IMR-90 (cell line): Measurements from ENCODE around the gene WWC2. TPM values are rescaled to one million over a fixed set of nuclear protein-coding genes. Genes with fewer than 3 reads are reported as not detected.

ENCODE experiments used
- ATAC-seq: fragments of 200-7000 bp; cut with Tn5 transposase; 2 replicates; pipeline ENCODE4 v1.9.1; 2020; ENCODE audit warnings: low read depth, mild to moderate bottlenecking, moderate library complexity
- BruUV-seq: library from RNA; stranded (reverse); fragments of 400-500 nt; replicated peaks from 2 replicates; lab custom pipeline; 2021; lab: Mats Ljungman, UMichigan
- CTCF ChIA-PET: fragments of 300-600 bp; formaldehyde crosslinking; extraction: SDS; loops from one replicate; lab custom pipeline; 2021; ENCODE audit warnings: antibody characterized with exemption; lab: Yijun Ruan, JAX
- POLR2A ChIA-PET: fragments of 300-600 bp; sonication (Branson Sonifier 250); formaldehyde crosslinking; loops from one replicate; lab custom pipeline; 2022; ENCODE audit warnings: antibody characterized with exemption; ENCODE audit not compliant: unreplicated experiment; lab: Charles Lee
- DNase-seq: peaks from one replicate; pipeline ENCODE4 v3.0.0; 2013
- H2AFZ ChIP-seq: replicated peaks from 2 replicates; pipeline ENCODE3; 2013; ENCODE audit warnings: low read length, mild to moderate bottlenecking; ENCODE audit not compliant: poor library complexity
- H2AK5ac ChIP-seq: 2 replicates; pipeline ENCODE4 v1.6.1; 2013; ENCODE audit warnings: low read depth, low read length, inconsistent platforms
- H2AK9ac ChIP-seq: replicated peaks from 2 replicates; pipeline ENCODE3; 2013; ENCODE audit warnings: mild to moderate bottlenecking, low read depth, low read length, moderate library complexity; ENCODE audit not compliant: poor library complexity
- H2BK120ac ChIP-seq: 2 replicates; pipeline ENCODE4 v1.6.1; 2013; ENCODE audit warnings: low read depth, low read length, inconsistent platforms
- H2BK15ac ChIP-seq: 3 replicates; pipeline ENCODE4 v1.6.1; 2013; ENCODE audit warnings: low read depth, low read length, inconsistent platforms
- H2BK20ac ChIP-seq: 2 replicates; pipeline ENCODE4 v1.6.1; 2013; ENCODE audit warnings: low read depth, mild to moderate bottlenecking, inconsistent platforms, low read length, moderate library complexity
- H2BK5ac ChIP-seq: 2 replicates; pipeline ENCODE4 v1.6.1; 2013; ENCODE audit warnings: mild to moderate bottlenecking, low read depth, low read length, inconsistent platforms; ENCODE audit not compliant: poor library complexity, severe bottlenecking
- H3K14ac ChIP-seq: replicated peaks from 2 replicates; pipeline ENCODE4 v1.6.1; 2013; ENCODE audit warnings: low read depth, low read length, inconsistent platforms
- H3K18ac ChIP-seq: 2 replicates; pipeline ENCODE4 v1.6.1; 2013; ENCODE audit warnings: low read depth, low read length, control low read depth
- H3K23ac ChIP-seq: 2 replicates; pipeline ENCODE4 v1.6.1; 2013; ENCODE audit warnings: low read depth, low read length, inconsistent platforms
- H3K27ac ChIP-seq: 2 replicates; pipeline ENCODE4 v1.5.1; 2013; ENCODE audit warnings: mild to moderate bottlenecking, control low read depth, low read length; ENCODE audit not compliant: insufficient read depth
- H3K27me3 ChIP-seq: 2 replicates; pipeline ENCODE4 v1.6.1; 2013; ENCODE audit warnings: low read length; ENCODE audit not compliant: control insufficient read depth, insufficient read depth
- H3K36me3 ChIP-seq: 2 replicates; pipeline ENCODE4 v1.6.1; 2013; ENCODE audit warnings: low read length, mixed read lengths; ENCODE audit not compliant: control insufficient read depth, insufficient read depth
- H3K4ac ChIP-seq: 2 replicates; pipeline ENCODE4 v1.6.1; 2013; ENCODE audit warnings: low read depth, low read length, inconsistent platforms
- H3K4me1 ChIP-seq: 2 replicates; pipeline ENCODE4 v1.6.1; 2013; ENCODE audit warnings: low read length, mixed read lengths; ENCODE audit not compliant: control insufficient read depth, insufficient read depth
- H3K4me2 ChIP-seq: 2 replicates; pipeline ENCODE4 v1.6.1; 2013; ENCODE audit warnings: low read depth, mild to moderate bottlenecking, control low read depth, low read length, moderate library complexity
- H3K4me3 ChIP-seq: 2 replicates; pipeline ENCODE4 v1.5.1; 2013; ENCODE audit warnings: low read depth, mild to moderate bottlenecking, control low read depth, low read length, moderate library complexity; ENCODE audit not compliant: insufficient read depth
- H3K56ac ChIP-seq: 2 replicates; pipeline ENCODE4 v1.6.1; 2013; ENCODE audit warnings: low read length, inconsistent platforms; ENCODE audit not compliant: insufficient read depth; ENCODE audit errors: extremely low read depth
- H3K79me1 ChIP-seq, 2 experiments: 2 replicates each; pipeline ENCODE4 v1.6.1; 2013; ENCODE audit warnings: low read length in 2 of 2, inconsistent platforms in 1 of 2, low read depth in 1 of 2
- H3K9ac ChIP-seq: 2 replicates; pipeline ENCODE4 v1.6.1; 2013; ENCODE audit warnings: low read depth, low read length, control low read depth
- H3K9me1 ChIP-seq: 2 replicates; pipeline ENCODE4 v1.6.1; 2013; ENCODE audit warnings: low read length, inconsistent platforms; ENCODE audit not compliant: insufficient read depth
- H3K9me3 ChIP-seq: 2 replicates; pipeline ENCODE4 v1.6.1; 2013; ENCODE audit warnings: low read length; ENCODE audit not compliant: control insufficient read depth, insufficient read depth
- H4K20me1 ChIP-seq: 2 replicates; pipeline ENCODE4 v1.6.1; 2013; ENCODE audit warnings: low read length, inconsistent platforms; ENCODE audit not compliant: insufficient read depth
- H4K5ac ChIP-seq: 2 replicates; pipeline ENCODE4 v1.6.1; 2013; ENCODE audit warnings: mild to moderate bottlenecking, low read depth, low read length, control low read depth
- H4K8ac ChIP-seq, 2 experiments: 2 replicates each; pipeline ENCODE4 v1.6.1; 2013; ENCODE audit warnings: low read depth in 2 of 2, low read length in 2 of 2, control low read depth in 1 of 2, inconsistent platforms in 1 of 2
- H4K91ac ChIP-seq: 2 replicates; pipeline ENCODE4 v1.6.1; 2013; ENCODE audit warnings: low read depth, low read length, inconsistent platforms; ENCODE audit not compliant: insufficient read depth
- CEBPB ChIP-seq: IDR thresholded peaks from 2 replicates; pipeline ENCODE4 v1.6.1; 2012; ENCODE audit warnings: low read depth, low read length, improper control_type of control experiment
- FOS ChIP-seq: fragments of 150-350 bp; IDR thresholded peaks from 2 replicates; pipeline ENCODE4 v1.6.1; 2016; ENCODE audit warnings: low read depth, low read length
- MAZ ChIP-seq: IDR thresholded peaks from 2 replicates; pipeline ENCODE4 v1.6.1; 2012; ENCODE audit warnings: low read depth, mild to moderate bottlenecking, low read length, improper control_type of control experiment, moderate library complexity, borderline replicate concordance
- POLR2A ChIP-seq: IDR thresholded peaks from 2 replicates; pipeline ENCODE4 v1.6.1; 2012; ENCODE audit warnings: mild to moderate bottlenecking, low read depth, low read length
- RCOR1 ChIP-seq: IDR thresholded peaks from 2 replicates; pipeline ENCODE4 v1.6.1; 2012; ENCODE audit warnings: mild to moderate bottlenecking, low read length, improper control_type of control experiment; ENCODE audit not compliant: insufficient replicate concordance
- WGBS, 2 experiments: methylation state at CpG; one replicate each; pipeline versions ENCODE4 v1.1.5 to v1.1.7; 2013; ENCODE audit warnings: missing lambda C conversion rate in 2 of 2; ENCODE audit not compliant: insufficient read length in 1 of 2; ENCODE audit errors: extremely low coverage in 2 of 2; 5-methylcytosine and 5-hydroxymethylcytosine counted together
- dilution Hi-C: fragments of 300-500 bp; cut with HindIII; formaldehyde crosslinking; loops from one replicate; pipeline ENCODE4 v1.14.3; 2018; ENCODE audit warnings: low sequenced_read_pairs; ENCODE audit not compliant: unreplicated experiment
- in situ Hi-C: fragments of 300-500 bp; cut with MboI; formaldehyde crosslinking; loops from 3 replicates; pipeline ENCODE4 v1.14.3; 2019; ENCODE audit warnings: low sequenced_read_pairs, inconsistent platforms, mixed read lengths
- intact Hi-C: fragments of 100-400 bp; cut with micrococcal nuclease; formaldehyde crosslinking; loops from 2 replicates; pipeline ENCODE4 v1.10.0; 2022
- polyA plus RNA-seq, 3 experiments: library from polyadenylated mRNA; depleted of rRNA; stranded (reverse); fragments of >200 nt; gene quantifications; 2 replicates each; pipeline ENCODE4 v1.2.3, GENCODE V29; 2012; ENCODE audit warnings: low replicate concordance in 1 of 3
- total RNA-seq: library from RNA; depleted of rRNA; stranded (reverse); fragments of >200 nt; gene quantifications from 2 replicates; pipeline ENCODE4 v1.2.3, GENCODE V29; 2012
- TF ChIP-seq, protein P1 (sequence below): fragments of 150-350 bp; IDR thresholded peaks from 2 replicates; pipeline ENCODE4 v1.6.1; 2017; ENCODE audit warnings: mild to moderate bottlenecking, antibody characterized with exemption, low read length, low read depth
- TF ChIP-seq, protein P2 (sequence below): fragments of 150-350 bp; IDR thresholded peaks from 2 replicates; pipeline ENCODE4 v1.6.1; 2016; ENCODE audit warnings: low read depth, mild to moderate bottlenecking, low read length, moderate library complexity, borderline replicate concordance
- TF ChIP-seq, protein P3 (sequence below): conservative IDR thresholded peaks from 2 replicates; pipeline ENCODE4 v1.5.1; 2012; ENCODE audit warnings: mild to moderate bottlenecking, low read depth, low read length, improper control_type of control experiment

Gene WWC2
- total and polyA plus RNA-seq, 2 of the 4 experiments (the other 2 are of a cell fraction) = 26.6 to 27.4 TPM

DNA sequence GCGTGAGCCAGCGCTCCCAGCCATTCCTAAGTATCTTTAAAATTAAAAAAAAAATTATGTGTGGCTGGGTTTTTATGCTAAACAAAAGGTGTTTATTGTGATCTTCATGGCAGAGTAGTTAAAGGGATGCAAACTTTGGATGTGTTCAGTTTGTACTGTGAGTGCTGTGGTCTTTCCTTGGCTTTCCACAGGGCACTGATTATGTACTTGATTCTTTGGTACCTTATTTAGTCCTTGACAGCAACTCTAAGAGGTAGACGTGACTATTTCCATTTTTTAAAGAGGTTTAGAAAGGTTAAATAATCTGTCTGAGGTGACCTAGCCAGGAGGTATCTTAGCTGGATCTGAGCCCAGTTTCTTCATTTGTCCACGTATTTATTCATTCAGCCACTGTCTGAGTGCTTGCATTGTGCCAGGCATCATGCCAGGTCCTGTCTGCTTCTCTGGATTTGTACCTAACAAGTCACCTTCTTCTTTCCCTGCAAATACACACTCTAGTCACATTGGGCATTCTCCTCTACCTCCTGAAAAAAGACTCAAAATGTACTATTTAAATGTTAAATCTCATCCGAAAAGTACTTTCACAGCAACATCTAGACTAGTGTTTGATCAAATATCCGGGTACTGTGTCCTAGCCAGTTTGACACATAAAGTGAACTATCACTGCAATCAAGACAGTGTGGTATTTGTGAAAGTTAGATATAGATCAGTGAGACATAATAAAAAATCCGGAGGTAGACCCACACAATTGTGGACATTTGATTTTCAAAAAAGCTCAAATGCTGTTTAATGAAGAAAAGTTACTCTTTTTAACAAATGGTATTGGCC is 31.5 kb downstream of the WWC2 start:
- TF ChIP-seq POLR2A = no peak
- TF ChIP-seq, protein P1, sequence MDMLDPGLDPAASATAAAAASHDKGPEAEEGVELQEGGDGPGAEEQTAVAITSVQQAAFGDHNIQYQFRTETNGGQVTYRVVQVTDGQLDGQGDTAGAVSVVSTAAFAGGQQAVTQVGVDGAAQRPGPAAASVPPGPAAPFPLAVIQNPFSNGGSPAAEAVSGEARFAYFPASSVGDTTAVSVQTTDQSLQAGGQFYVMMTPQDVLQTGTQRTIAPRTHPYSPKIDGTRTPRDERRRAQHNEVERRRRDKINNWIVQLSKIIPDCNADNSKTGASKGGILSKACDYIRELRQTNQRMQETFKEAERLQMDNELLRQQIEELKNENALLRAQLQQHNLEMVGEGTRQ = no peak
- TF ChIP-seq RCOR1 = no peak
- TF ChIP-seq, protein P2, sequence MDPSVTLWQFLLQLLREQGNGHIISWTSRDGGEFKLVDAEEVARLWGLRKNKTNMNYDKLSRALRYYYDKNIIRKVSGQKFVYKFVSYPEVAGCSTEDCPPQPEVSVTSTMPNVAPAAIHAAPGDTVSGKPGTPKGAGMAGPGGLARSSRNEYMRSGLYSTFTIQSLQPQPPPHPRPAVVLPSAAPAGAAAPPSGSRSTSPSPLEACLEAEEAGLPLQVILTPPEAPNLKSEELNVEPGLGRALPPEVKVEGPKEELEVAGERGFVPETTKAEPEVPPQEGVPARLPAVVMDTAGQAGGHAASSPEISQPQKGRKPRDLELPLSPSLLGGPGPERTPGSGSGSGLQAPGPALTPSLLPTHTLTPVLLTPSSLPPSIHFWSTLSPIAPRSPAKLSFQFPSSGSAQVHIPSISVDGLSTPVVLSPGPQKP = no peak
- no peak for TF ChIP-seq CEBPB
- TF ChIP-seq FOS = no peak
- TF ChIP-seq, protein P3, sequence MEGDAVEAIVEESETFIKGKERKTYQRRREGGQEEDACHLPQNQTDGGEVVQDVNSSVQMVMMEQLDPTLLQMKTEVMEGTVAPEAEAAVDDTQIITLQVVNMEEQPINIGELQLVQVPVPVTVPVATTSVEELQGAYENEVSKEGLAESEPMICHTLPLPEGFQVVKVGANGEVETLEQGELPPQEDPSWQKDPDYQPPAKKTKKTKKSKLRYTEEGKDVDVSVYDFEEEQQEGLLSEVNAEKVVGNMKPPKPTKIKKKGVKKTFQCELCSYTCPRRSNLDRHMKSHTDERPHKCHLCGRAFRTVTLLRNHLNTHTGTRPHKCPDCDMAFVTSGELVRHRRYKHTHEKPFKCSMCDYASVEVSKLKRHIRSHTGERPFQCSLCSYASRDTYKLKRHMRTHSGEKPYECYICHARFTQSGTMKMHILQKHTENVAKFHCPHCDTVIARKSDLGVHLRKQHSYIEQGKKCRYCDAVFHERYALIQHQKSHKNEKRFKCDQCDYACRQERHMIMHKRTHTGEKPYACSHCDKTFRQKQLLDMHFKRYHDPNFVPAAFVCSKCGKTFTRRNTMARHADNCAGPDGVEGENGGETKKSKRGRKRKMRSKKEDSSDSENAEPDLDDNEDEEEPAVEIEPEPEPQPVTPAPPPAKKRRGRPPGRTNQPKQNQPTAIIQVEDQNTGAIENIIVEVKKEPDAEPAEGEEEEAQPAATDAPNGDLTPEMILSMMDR = no peak
- TF ChIP-seq MAZ = no peak
- BruUV-seq = no TSS peak
- no peak overlapping the region for H4K5ac ChIP-seq
- DNase-seq (peak; percentile 52), ATAC-seq (no peak)
- dilution Hi-C loops = no loop called here
- no peak overlapping the region for H4K91ac ChIP-seq
- H2AK5ac ChIP-seq = no peak overlapping the region
- H3K23ac ChIP-seq = no peak overlapping the region
- H3K27me3 ChIP-seq = no peaks in the 10 kb centered on the region
- POLR2A ChIA-PET = no interaction called here
- no peak overlapping the region for H2AK9ac ChIP-seq
- H2BK15ac ChIP-seq = no peak overlapping the region
- no peak overlapping the region for H3K56ac ChIP-seq
- H4K20me1 ChIP-seq = peaks cover 36% of the 10 kb centered on the region
- in situ Hi-C loops = no loop called here
- no peak overlapping the region for H4K8ac ChIP-seq
- CTCF ChIA-PET = no interaction called here
- no peak overlapping the region for H3K18ac ChIP-seq
- H3K9me1 ChIP-seq = peaks cover 4% of the 10 kb centered on the region
- intact Hi-C loops = no loop called here
- H3K4me3 ChIP-seq = no peak overlapping the region
- peaks cover 21 to 43% of the 10 kb centered on the region in 2 experiments; a peak in 3 of 4 replicates for H3K79me1 ChIP-seq
- H3K27ac ChIP-seq = no peak overlapping the region
- no peak overlapping the region for H2BK5ac ChIP-seq
- H3K36me3 ChIP-seq = no peaks in the 10 kb centered on the region
- peaks cover 9% of the 10 kb centered on the region for H3K4me1 ChIP-seq
- H3K9ac ChIP-seq = no peak overlapping the region
- no peak overlapping the region for H3K4me2 ChIP-seq
- no peak overlapping the region for H2AFZ ChIP-seq
- 0% methylated on average over 1 of the region's 7 CpGs; no CpG with 5 or more reads in 1 of the 2 experiments for WGBS, 2 experiments
- H3K14ac ChIP-seq = no peak overlapping the region
- no peak overlapping the region for H2BK20ac ChIP-seq
- no peaks in the 10 kb centered on the region for H3K9me3 ChIP-seq
- H2BK120ac ChIP-seq = no peak overlapping the region
- no peak overlapping the region for H3K4ac ChIP-seq
